ENCODE measurements around the gene KRTAP4-4.

- TF ChIP-seq CTCF (IDR thresholded peaks at IDR 0.05; ENCODE audit: insufficient read depth, low read depth, low read length) (no peak), EZH2 (IDR thresholded peaks at IDR 0.05; ENCODE audit: insufficient read depth, low read length) (no peak)
Observed at GRCh38 chr17:41176744-41177387, 16.3 kb upstream of the KRTAP4-4 start.

Data from astrocyte (in vitro differentiated cells and primary cell).